HPDE6-E6E7 (cell line): ENCODE data around the gene KLRF2.

Experiments used
- DNase-seq: peaks from one replicate; pipeline ENCODE4 v3.0.0; 2011; ENCODE audit warnings: missing footprints; ENCODE audit errors: extremely low spot score

The KLRF2 gene

GRCh38 chr12:9936591-9936990 is 55.3 kb downstream of the KLRF2 start:
- DNase-seq, result no peak

GRCh38 chr12:9940375-9940774 is 59.1 kb downstream of the KLRF2 start:
- DNase-seq, result no peak

GRCh38 chr12:9941838-9942237 is 60.5 kb downstream of the KLRF2 start:
- no peak for DNase-seq

- no peak for DNase-seq
Measured at GRCh38 chr12:9943240-9943639, 62.0 kb downstream of the KLRF2 start.

GRCh38 chr12:9944391-9944790 is 63.1 kb downstream of the KLRF2 start:
- DNase-seq, result no peak
